ENCODE measurements around the gene EFNA2.

The EFNA2 gene

GRCh38 chr19:1255186-1256161, 30.2 kb upstream of the EFNA2 start:
- no peak for TF ChIP-seq CTCF (IDR thresholded peaks at IDR 0.05)

GRCh38 chr19:1256646-1257474, 28.8 kb upstream of the EFNA2 start:
- no peak for TF ChIP-seq CTCF (IDR thresholded peaks at IDR 0.05)

- TF ChIP-seq CTCF (IDR thresholded peaks at IDR 0.05): no peak
Measured at GRCh38 chr19:1257475-1258162, 28.1 kb upstream of the EFNA2 start.

GRCh38 chr19:1258163-1258492, 27.5 kb upstream of the EFNA2 start:
- no peak for TF ChIP-seq CTCF (IDR thresholded peaks at IDR 0.05)

GRCh38 chr19:1258707-1259205, 26.9 kb upstream of the EFNA2 start:
- no peak for TF ChIP-seq CTCF (IDR thresholded peaks at IDR 0.05)

- no peak for TF ChIP-seq CTCF (IDR thresholded peaks at IDR 0.05)
Measured at GRCh38 chr19:1259206-1259875, 26.3 kb upstream of the EFNA2 start.
